H9 (cell line): ENCODE measurements around the gene HOXC11. TPM values are rescaled to one million over a fixed set of nuclear protein-coding genes. Genes with fewer than 3 reads are reported as not detected.

Source experiments
- DNase-seq: peaks from one replicate; pipeline ENCODE4 v3.0.0-alpha.2; 2017
- H2AFZ ChIP-seq: one replicate; pipeline ENCODE4 v1.6.1; 2013; ENCODE audit warnings: mild to moderate bottlenecking, low read length, control low read depth, moderate library complexity
- H2AK5ac ChIP-seq: 2 replicates; pipeline ENCODE4 v1.6.1; 2013; ENCODE audit warnings: low read length, control low read depth, mixed read lengths; ENCODE audit not compliant: insufficient read length
- H2BK120ac ChIP-seq: one replicate; pipeline ENCODE4 v1.6.1; 2013; ENCODE audit warnings: low read depth, mild to moderate bottlenecking, low read length, control low read depth, inconsistent platforms; ENCODE audit not compliant: poor library complexity, severe bottlenecking
- H2BK12ac ChIP-seq: 2 replicates; pipeline ENCODE4 v1.6.1; 2013; ENCODE audit warnings: low read length, control low read depth, mixed read lengths, low read depth; ENCODE audit not compliant: insufficient read length
- H2BK15ac ChIP-seq: 2 replicates; pipeline ENCODE4 v1.6.1; 2013; ENCODE audit warnings: low read depth, low read length, control low read depth
- H2BK20ac ChIP-seq: one replicate; pipeline ENCODE4 v1.6.1; 2013; ENCODE audit warnings: low read depth, mild to moderate bottlenecking, low read length, control low read depth, inconsistent platforms; ENCODE audit not compliant: poor library complexity, severe bottlenecking
- H2BK5ac ChIP-seq: 2 replicates; pipeline ENCODE4 v1.6.1; 2013; ENCODE audit warnings: low read length, control low read depth, mixed read lengths; ENCODE audit not compliant: insufficient read length
- H3K14ac ChIP-seq: 2 replicates; pipeline ENCODE4 v1.6.1; 2013; ENCODE audit warnings: low read length, control low read depth; ENCODE audit not compliant: insufficient read depth
- H3K18ac ChIP-seq: 2 replicates; pipeline ENCODE4 v1.6.1; 2013; ENCODE audit warnings: low read depth, mild to moderate bottlenecking, mixed read lengths, low read length, control low read depth; ENCODE audit not compliant: insufficient read length
- H3K23ac ChIP-seq: 2 replicates; pipeline ENCODE4 v1.6.1; 2013; ENCODE audit warnings: low read length, control low read depth, mixed read lengths, low read depth; ENCODE audit not compliant: insufficient read length
- H3K23me2 ChIP-seq: 2 replicates; pipeline ENCODE4 v1.6.1; 2013; ENCODE audit warnings: low read depth, mild to moderate bottlenecking, mixed read lengths, low read length, control low read depth; ENCODE audit not compliant: insufficient read length, poor library complexity, severe bottlenecking
- H3K27ac ChIP-seq: 2 replicates; pipeline ENCODE4 v1.5.1; 2013; ENCODE audit warnings: low read length, control low read depth, mixed read lengths, low read depth; ENCODE audit not compliant: insufficient read length
- H3K27me3 ChIP-seq: 2 replicates; pipeline ENCODE4 v1.6.1; 2013; ENCODE audit warnings: low read length, control low read depth, inconsistent platforms; ENCODE audit not compliant: insufficient read depth
- H3K4ac ChIP-seq: 2 replicates; pipeline ENCODE4 v1.6.1; 2013; ENCODE audit warnings: low read depth, mild to moderate bottlenecking, control low read depth, inconsistent platforms, low read length, moderate library complexity
- H3K4me1 ChIP-seq: 2 replicates; pipeline ENCODE4 v1.6.1; 2013; ENCODE audit warnings: low read length, control low read depth, inconsistent platforms; ENCODE audit not compliant: insufficient read depth
- H3K4me2 ChIP-seq: 2 replicates; pipeline ENCODE4 v1.6.1; 2013; ENCODE audit warnings: low read length, control low read depth, mixed read lengths; ENCODE audit not compliant: insufficient read length, insufficient read depth
- H3K56ac ChIP-seq: 2 replicates; pipeline ENCODE4 v1.6.1; 2013; ENCODE audit warnings: low read depth, mild to moderate bottlenecking, mixed read lengths, low read length, control low read depth; ENCODE audit not compliant: insufficient read length
- H3K79me1 ChIP-seq: 2 replicates; pipeline ENCODE4 v1.6.1; 2013; ENCODE audit warnings: low read depth, mild to moderate bottlenecking, moderate library complexity, low read length, control low read depth, inconsistent platforms; ENCODE audit not compliant: insufficient read depth, poor library complexity, severe bottlenecking
- H3K79me2 ChIP-seq: 2 replicates; pipeline ENCODE4 v1.6.1; 2013; ENCODE audit warnings: low read length, control low read depth, inconsistent platforms; ENCODE audit not compliant: insufficient read depth
- H3K9ac ChIP-seq: 2 replicates; pipeline ENCODE4 v1.6.1; 2013; ENCODE audit warnings: low read length, control low read depth, mixed read lengths; ENCODE audit not compliant: insufficient read length; ENCODE audit errors: extremely low read depth
- H3K9me3 ChIP-seq: one replicate; pipeline ENCODE4 v1.6.1; 2013; ENCODE audit warnings: low read depth, low read length, inconsistent platforms; ENCODE audit not compliant: control insufficient read depth
- H3T11ph ChIP-seq: one replicate; pipeline ENCODE4 v1.6.1; 2013; ENCODE audit warnings: mild to moderate bottlenecking, low read length, control low read depth, inconsistent platforms
- H4K20me1 ChIP-seq: one replicate; pipeline ENCODE4 v1.6.1; 2013; ENCODE audit not compliant: control insufficient read depth, insufficient read length, insufficient read depth
- H4K5ac ChIP-seq: 2 replicates; pipeline ENCODE4 v1.6.1; 2013; ENCODE audit warnings: low read depth, mild to moderate bottlenecking, mixed read lengths, low read length, control low read depth; ENCODE audit not compliant: insufficient read length
- H4K8ac ChIP-seq: replicated peaks from 2 replicates; pipeline ENCODE4 v1.6.1; 2013; ENCODE audit warnings: low read length, control low read depth, mixed read lengths, low read depth; ENCODE audit not compliant: insufficient read length
- H4K91ac ChIP-seq: 2 replicates; pipeline ENCODE4 v1.6.1; 2013; ENCODE audit warnings: low read depth, mild to moderate bottlenecking, moderate library complexity, mixed read lengths, low read length, control low read depth; ENCODE audit not compliant: insufficient read length
- H3K27ac Mint-ChIP-seq, 3 experiments: 2 replicates in 2 of 3; 3 replicates in 1 of 3; pipeline ENCODE4 v1.8.0; 2020 to 2021; ENCODE audit warnings: mixed read lengths in 3 of 3, mild to moderate bottlenecking in 1 of 3, moderate library complexity in 1 of 3
- H3K27me3 Mint-ChIP-seq: 2 replicates; pipeline ENCODE4 v1.8.0; 2021; ENCODE audit warnings: low read depth, mild to moderate bottlenecking, moderate library complexity, mixed read lengths
- H3K36me3 Mint-ChIP-seq, 3 experiments: 2 replicates in 2 of 3; 3 replicates in 1 of 3; pipeline ENCODE4 v1.8.0; 2020 to 2021; ENCODE audit warnings: low read depth in 3 of 3, mixed read lengths in 3 of 3; ENCODE audit not compliant: insufficient read depth in 1 of 3
- H3K4me1 Mint-ChIP-seq, 2 experiments: 2 replicates each; pipeline ENCODE4 v1.8.0; 2020; ENCODE audit warnings: mixed read lengths in 2 of 2
- H3K4me3 Mint-ChIP-seq, 2 experiments: 2 replicates in 1 of 2; 3 replicates in 1 of 2; pipeline ENCODE4 v1.8.0; 2020 to 2021; ENCODE audit warnings: mild to moderate bottlenecking in 2 of 2, mixed read lengths in 2 of 2, moderate library complexity in 1 of 2
- H3K9me3 Mint-ChIP-seq, 2 experiments: 2 replicates in 1 of 2; 3 replicates in 1 of 2; pipeline ENCODE4 v1.8.0; 2020; ENCODE audit warnings: mild to moderate bottlenecking in 2 of 2, mixed read lengths in 2 of 2, moderate library complexity in 1 of 2
- WGBS: extraction: QIAGEN DNeasy Blood & Tissue Kit; methylation state at CpG from one replicate; pipeline ENCODE4 v1.1.7; 2013; ENCODE audit warnings: missing lambda C conversion rate, low lambda C conversion rate, mixed read lengths; ENCODE audit not compliant: insufficient read length; ENCODE audit errors: extremely low coverage; 5-methylcytosine and 5-hydroxymethylcytosine counted together
- total RNA-seq: library from RNA; stranded (reverse); gene quantifications from 2 replicates; pipeline ENCODE4 v1.2.1, GENCODE V29; 2021
- TF ChIP-seq, protein P1 (sequence below): fragments of 200-600 bp; sonication (generic); conservative IDR thresholded peaks from 3 replicates; pipeline ENCODE4 v1.8.0; 2021; ENCODE audit warnings: antibody characterized with exemption, mild to moderate bottlenecking

The HOXC11 gene
- total RNA-seq, 1 experiment from 2014 or later = not detected

DNA sequence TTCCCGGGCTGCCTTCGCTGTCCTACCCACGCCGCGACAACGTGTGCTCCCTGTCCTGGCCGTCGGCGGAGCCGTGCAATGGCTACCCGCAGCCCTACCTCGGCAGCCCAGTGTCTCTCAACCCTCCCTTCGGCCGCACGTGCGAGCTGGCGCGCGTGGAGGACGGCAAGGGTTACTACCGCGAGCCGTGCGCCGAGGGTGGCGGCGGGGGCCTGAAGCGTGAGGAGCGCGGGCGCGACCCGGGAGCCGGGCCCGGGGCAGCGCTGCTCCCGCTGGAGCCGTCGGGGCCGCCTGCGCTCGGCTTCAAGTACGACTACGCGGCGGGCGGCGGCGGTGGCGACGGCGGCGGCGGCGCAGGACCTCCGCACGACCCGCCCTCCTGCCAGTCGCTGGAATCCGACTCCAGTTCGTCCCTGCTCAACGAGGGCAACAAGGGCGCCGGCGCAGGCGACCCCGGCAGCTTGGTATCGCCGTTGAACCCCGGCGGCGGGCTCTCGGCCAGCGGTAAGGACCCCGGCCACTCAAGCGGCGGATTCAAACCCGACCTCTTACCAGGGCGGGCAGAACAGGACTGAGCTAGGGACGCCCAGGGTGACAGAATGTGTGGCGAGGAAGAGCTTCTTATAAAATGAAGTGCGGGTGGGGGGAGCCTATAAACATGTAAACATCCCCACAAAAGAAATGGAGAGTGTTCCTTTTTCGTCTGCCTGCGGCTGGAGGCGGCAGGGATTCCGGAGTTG is 17.7 kb upstream of the HOXC11 start:
- DNase-seq = no peak
- no peak overlapping the region for H4K91ac ChIP-seq

More for the DNA sequence above, 17.7 kb upstream of the HOXC11 start:
- H2AK5ac ChIP-seq = no peak overlapping the region
- H4K8ac ChIP-seq = no peak overlapping the region
- no peak overlapping the region for H2AFZ ChIP-seq
- no peak overlapping the region for H2BK120ac ChIP-seq
- no peak overlapping the region for H3K9ac ChIP-seq
- no peak overlapping the region for H2BK5ac ChIP-seq
- no peaks in the 10 kb centered on the region for H3K9me3 ChIP-seq
- no peak overlapping the region for H3K27ac ChIP-seq
- H3K4ac ChIP-seq = no peak overlapping the region
- no peak overlapping the region; the same call in 1 of the 2 replicates for H3K14ac ChIP-seq
- Mint-ChIP-seq H3K4me1 (peaks cover 6 to 17% of the 10 kb centered on the region in 2 experiments; a peak in 3 of 4 replicates), H3K27ac (no peak overlapping the region), H3K36me3 (no peaks in the 10 kb centered on the region; a peak in 2 of 7 replicates), H3K27me3 (peaks cover 99% of the 10 kb centered on the region), H3K9me3 (peaks cover 0 to 3% of the 10 kb centered on the region in 2 experiments; a peak in 2 of 5 replicates), H3K4me3 (no peak overlapping the region)
- no peak overlapping the region for H2BK15ac ChIP-seq
- H3K18ac ChIP-seq = no peak overlapping the region
- no peaks in the 10 kb centered on the region for H3K79me1 ChIP-seq
- peaks cover 99% of the 10 kb centered on the region for H3K27me3 ChIP-seq
- TF ChIP-seq, protein P1, sequence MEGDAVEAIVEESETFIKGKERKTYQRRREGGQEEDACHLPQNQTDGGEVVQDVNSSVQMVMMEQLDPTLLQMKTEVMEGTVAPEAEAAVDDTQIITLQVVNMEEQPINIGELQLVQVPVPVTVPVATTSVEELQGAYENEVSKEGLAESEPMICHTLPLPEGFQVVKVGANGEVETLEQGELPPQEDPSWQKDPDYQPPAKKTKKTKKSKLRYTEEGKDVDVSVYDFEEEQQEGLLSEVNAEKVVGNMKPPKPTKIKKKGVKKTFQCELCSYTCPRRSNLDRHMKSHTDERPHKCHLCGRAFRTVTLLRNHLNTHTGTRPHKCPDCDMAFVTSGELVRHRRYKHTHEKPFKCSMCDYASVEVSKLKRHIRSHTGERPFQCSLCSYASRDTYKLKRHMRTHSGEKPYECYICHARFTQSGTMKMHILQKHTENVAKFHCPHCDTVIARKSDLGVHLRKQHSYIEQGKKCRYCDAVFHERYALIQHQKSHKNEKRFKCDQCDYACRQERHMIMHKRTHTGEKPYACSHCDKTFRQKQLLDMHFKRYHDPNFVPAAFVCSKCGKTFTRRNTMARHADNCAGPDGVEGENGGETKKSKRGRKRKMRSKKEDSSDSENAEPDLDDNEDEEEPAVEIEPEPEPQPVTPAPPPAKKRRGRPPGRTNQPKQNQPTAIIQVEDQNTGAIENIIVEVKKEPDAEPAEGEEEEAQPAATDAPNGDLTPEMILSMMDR = no peak
- H3K23me2 ChIP-seq = no peaks in the 10 kb centered on the region
- WGBS = no CpG with 5 or more reads among the region's 86 CpGs
- no peak overlapping the region for H2BK20ac ChIP-seq
- H3K79me2 ChIP-seq = no peaks in the 10 kb centered on the region
- H3K23ac ChIP-seq = no peak overlapping the region
- H3K56ac ChIP-seq = no peak overlapping the region
- H3K4me1 ChIP-seq = no peaks in the 10 kb centered on the region
- no peak overlapping the region for H2BK12ac ChIP-seq
- no peak overlapping the region for H3K4me2 ChIP-seq
- no peak overlapping the region for H4K5ac ChIP-seq
- no peak overlapping the region for H3T11ph ChIP-seq
- H4K20me1 ChIP-seq = no peaks in the 10 kb centered on the region
